Bone marrow (tissue), 2 donors: ENCODE data around the gene CDT1.
"Not testable (repeated sequence)": the region's sequence is repeated elsewhere in the genome, so short reads cannot be mapped to it uniquely, and the experiment has no call there.

Experiments used
- DNase-seq, 2 donors: peaks; one replicate each; lab custom pipeline; 2025; lab: John Stamatoyannopoulos, UW

Gene CDT1

DNA sequence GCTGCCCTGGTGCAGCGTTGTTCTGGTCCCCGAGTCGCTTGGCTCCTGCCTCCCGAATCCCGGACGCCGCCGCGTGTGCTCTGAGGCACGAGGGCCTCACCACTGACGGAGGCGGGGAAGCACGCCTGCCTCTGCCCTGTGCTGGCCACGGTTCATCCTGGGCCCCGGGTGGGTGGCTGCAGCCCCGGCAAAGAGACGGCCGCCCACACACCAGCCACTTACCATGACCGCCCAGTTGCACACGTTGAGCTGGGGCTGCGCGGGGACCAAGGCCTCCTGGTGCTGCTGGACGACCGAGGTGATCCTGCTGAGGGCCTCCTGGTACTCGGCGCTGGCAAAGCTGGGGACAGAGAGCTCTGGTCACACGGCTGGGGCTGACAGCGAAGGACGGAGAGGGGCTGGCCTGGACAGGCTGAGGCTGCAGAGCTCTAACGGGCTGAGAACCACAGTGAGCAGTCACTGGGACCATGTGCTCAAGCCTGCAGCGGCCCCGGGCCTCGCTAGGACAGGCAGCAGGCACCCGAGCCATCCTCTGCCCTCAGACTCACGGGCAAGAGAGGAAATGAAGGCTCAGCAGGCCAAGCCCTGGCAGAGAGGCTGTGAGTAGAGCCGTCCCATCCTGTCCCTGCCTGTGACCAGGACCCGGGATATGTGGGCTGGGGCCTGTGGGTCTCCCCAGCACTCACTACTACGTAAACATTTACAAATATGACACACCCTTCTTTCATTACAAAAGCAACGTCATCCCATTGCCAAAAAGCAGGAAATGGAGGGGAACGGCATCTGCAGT, 14.4 kb downstream of the CDT1 start:
- no peak for DNase-seq

DNA sequence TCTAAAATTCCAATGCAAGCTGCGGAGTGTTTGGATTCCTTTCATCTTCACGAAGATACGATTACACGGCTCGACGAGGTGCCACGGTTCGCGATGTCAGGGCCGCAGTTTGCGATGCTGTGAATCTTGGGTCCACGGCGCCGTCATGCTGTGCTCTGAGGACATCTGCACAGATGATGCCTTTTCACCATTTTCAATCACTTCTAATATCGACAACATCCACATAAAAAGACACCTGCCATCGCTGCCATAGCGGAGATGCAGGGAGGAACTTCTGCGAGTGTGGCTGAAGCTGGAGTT, 14.9 kb downstream of the CDT1 start:
- DNase-seq: no peak

DNA sequence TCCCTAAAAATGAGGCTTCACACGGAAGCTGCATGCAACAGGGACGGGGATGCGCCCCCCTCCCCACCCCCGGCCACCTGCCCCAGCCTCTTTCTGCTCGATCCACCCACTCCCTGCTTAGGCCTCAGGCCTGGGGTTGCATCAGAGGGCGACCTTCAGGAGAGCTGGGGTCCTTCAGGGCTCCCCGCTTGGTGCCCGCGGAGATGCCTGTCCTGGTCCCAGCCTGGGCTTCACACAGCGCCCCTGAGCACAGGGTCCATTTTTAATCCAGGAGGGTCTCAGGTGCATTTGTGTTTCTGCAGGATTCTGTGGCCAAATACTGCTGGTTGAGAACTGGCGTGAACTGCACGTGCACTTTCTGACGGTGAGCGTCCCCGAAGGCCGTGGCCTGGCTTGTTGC, 15.5 kb downstream of the CDT1 start:
- DNase-seq: no peak

DNA sequence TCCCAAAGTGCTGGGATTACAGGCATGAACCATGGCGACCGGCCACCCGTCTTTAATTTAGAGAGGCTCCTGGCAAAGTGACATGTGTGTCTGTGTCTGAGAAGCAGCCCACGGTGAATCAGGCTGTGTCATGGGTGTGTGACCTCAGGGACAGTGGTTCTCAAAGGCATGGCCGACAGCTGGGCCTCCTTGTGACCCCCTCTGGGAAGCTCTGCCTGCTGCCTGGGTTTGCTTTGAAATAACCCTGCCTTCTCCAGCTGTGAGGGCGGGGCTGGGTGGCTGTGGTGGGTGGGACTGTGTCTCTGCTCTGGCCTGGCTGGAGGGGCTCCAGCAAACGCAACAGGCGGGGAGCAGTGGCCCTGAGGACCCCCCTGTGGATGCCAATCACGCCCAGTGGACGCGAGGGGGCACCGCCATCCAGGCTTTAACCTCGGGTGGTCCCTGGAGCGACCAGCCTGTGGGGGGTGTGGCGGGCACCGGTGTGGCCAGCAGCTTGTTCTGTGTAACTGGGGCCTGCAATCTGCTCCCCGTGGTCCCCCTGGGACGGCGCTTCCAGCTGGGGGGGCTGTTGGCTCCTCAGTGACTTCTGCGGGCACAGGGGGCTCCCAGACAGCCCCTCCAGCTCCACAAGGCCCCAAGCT, 16.9 kb downstream of the CDT1 start:
- no peak for DNase-seq

DNA sequence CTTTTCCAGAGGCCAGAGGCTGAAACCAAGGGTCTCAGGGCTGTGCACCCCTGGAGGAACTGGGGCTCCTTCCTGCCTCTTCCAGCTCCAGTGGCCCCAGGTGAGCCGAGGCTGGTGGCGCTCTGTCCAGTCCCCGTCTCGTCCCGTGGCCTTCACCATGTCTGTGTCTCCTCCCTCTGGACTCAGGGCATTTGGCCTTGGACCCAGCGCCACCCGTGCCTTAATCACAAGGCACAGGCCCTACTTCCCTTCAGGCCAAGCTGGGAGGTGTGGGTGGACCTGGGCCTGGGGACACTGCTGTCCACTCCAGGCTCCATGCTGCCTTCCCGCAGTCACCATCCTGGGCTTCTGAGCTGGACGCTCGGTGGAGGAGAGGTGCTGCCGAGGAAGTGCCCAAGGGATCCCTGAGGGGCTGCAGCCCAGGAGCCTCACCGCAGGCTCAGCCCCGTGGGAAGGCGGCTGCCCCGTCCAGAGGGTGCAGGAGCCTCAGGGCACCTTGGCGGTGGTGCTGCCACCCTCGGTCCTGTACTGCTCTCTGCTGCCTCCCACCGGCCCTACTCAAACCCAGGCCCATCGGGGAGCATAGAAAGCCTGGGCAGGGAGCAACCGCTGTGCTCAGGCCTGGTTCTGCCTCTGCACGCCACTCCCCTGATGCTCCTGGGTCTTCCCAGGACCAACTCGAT, 17.7 kb downstream of the CDT1 start:
- no peak for DNase-seq

DNA sequence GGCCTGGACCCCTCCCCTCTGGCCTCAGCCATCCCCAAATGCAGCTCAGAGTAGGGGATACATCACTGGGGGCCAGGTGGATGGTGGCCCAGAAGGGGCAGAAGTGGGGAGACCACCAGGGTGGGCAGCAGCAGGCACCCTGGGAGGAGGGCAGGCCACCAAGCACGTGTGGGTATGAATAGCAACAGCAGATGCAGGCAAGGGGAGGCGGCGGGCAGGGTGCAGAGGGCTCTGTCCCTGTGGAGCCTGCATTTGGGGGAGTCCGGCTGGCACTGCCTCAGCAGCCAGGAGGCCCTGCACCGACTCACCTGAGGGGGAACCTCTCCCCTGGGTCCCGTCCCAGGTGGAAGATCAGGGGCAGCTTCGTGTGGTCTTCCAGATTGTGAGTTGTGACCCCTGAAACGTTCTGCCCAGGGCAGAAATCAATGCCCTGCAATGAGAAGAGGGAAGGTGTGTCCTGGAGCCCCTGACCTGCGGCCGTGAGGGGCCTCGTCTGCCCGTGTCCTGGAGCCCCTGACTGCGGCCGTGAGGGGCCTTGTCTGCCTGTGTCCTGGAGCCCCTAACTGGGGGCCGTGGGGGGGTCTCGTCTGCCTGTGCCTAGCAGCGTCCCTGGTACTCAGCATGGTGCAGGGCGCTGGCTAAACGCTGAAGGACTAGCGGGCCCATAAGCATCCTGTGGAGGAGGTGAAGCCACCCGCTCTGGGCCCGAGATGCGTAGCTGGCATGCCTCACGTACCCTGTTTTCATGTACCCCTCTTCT, 18.9 kb downstream of the CDT1 start:
- DNase-seq: no peak

DNA sequence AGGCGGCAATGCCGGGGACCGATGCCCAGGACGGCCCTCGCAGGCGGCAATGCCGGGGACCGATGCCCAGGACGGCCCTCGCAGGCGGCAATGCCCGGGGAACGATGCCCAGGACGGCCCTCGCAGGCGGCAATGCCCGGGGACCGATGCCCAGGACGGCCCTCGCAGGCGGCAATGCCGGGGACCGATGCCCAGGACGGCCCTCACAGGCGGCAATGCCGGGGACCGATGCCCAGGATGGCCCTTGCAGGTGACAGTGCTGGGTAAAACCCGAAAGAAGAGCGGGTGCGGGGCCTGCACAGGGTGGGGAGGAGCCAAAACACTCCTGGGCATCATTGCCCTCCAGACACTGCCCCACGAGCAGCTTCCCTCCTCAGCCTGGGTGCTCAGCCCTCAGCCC, 20.1 kb downstream of the CDT1 start:
- DNase-seq: not testable (repeated sequence)

DNA sequence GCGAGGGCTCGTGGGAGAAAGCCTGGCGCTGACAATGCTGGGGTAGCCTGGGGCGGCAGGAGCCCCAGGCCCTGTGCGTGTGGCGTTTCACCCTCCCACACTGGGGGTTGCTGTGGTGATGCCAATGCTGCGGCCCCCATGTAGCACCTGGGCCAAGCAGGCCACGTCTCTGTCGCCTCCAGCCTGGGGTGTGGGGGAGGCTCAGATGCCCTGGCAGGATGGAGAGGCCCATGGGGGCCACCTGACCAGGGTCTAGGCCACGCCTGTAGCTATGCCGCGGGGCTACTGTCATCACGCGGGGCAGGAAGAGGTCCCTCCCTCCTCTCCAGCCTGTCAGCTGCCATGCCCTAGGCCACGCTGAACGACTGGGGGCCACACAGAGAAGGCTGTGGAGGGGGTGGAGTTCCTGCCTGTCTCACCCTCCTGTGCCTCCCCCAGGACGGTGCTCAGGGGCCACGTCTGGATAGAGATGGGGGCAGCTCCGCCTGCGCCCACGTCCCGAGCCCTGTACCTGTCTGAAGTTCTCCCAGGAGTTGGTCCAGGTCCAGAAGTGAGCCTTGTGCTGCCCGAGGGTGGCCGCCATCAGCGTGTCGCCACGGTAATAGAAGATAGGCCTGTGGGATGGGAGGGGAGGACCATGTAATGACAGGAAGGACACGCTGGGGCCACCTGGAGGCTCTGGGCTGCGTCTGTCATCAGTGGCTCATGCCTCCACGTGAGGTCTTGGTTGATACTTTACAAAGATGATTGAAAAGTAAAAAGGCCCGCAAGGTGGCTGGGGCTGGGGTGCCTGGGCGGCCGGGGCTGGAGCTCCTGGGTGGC, 20.9 kb downstream of the CDT1 start:
- DNase-seq: no peak

DNA sequence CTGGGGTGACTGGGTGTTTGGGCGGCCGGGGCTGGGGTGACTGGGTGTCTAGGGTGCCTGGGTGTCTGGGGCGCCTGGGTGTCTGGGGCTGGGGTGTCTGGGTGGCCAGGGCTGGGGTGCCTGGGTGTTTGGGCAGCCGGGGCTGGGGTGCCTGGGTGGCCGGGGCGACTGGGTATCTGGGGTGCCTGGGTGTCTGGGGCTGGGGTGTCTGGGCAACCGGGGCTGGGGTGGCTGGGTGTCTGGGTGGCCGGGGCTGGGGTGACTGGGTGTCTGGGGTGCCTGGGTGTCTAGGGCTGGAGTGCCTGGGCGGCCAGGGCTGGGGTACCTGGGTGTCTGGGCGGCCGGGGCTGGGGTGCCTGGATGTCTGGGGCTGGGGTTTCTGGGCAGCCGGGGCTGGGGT, 21.6 kb downstream of the CDT1 start:
- DNase-seq: no peak

DNA sequence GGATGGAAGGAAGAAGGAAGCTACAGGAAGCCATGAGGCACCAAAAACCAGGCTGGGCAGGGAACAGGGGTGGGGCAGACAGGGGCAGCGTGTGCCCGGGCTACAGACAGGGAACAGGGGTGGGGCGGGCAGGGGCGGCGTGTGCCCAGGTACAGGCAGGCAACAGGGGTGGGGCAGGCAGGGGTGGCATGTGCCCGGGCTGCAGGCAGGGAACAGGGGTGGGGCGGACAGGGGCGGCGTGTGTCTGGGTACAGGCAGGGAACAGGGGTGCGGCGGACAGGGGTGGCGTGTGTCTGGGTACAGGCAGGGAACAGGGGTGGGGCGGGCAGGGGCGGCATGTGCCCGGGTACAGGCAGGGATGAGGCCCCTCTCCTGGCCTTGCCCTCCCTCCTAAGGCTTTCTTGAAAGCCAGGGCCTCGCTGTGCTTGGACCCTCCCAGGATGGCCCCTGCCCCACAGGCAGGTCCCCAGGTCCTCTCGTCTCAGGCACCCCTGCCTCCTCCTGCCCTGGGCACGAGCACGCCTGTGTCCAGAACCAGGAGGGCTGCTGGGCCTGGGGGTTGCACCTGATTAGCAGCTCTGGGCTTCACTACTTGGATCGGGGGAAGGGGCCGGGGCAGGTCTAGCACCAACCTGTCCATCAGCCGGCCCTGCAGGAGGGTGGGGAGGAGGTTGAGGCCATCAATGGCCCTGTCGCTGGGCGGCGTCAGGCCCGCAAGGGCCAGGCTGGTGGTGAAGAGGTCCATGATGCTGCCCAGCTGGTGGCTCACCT, 22.7 kb downstream of the CDT1 start:
- no peak for DNase-seq

DNA sequence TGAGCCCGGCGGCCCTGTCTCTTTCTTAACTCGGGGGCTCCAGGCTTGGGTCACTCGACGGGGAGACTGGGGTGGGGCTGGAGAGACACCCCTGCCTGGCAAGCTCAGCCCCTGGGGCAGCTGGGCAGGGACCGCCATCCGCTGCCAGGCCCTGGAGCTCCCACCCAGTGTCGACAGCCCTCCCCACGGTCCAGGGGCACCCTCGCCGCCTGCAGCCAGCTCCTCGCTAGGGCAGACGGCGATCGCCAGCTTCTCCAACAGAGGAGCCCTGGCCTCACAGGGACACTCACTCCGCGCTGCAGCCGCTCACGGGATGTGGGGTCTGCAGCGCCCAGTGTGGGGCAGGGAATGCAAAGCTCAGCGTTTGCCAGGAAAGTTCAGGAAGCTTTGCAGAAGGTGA, 24.1 kb downstream of the CDT1 start:
- no peak for DNase-seq

DNA sequence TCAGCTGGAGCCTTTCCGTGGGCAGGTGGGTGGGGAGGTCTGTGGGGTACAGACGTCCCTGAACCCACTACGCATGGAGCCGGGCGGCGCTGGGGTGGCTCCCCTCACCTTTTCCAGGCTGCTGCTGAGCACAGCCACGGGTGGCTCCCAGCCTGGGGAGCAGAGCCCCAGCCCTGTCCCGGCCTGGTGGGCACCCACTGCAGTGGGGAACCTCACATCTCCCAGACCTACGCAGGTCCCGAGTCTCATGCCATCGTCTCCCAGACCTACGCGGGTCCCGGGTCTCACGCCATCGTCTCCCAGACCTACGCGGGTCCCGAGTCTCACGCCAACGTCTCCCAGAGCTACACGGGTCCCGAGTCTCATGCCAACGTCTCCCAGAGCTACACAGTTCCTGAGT, 25.1 kb downstream of the CDT1 start:
- DNase-seq: no peak

DNA sequence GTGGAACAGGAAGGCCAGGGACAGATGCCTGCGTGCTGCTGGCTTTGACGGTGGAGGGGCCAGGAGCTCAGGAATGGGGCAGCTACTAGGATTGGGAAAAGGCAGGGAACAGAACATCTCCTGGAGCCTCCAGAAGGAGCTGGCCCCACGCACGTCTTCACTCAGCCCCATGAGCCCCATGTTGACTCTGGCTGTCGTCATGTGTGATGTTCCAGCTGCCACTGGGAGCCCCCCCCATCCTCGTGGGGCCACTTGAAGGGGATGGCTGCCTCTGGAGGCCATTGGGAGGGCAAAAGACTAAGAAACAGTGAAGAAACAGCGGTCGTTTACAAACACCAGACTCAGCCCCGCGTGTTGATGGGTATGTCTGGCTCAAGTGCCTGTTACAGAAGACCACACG, 26.7 kb downstream of the CDT1 start:
- no peak for DNase-seq

DNA sequence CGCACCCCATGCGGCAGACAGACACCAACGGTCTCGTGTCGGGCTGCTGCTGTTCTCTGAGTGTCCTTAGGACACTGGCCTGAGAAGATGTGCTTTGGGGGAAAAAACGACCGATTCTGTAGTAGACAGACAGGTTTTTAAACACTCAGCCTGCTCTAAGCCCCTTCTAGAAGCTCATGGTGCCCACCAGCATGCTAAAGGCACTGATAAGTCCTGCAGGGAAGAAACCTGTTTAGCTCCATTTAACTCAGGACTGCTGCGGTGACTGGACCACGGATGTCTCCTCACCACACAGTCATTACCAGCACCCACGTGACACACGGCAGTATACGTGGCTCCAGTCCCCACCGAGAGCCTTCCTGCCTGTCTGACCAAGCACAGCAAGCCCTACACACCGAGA, 27.2 kb downstream of the CDT1 start:
- DNase-seq: no peak

DNA sequence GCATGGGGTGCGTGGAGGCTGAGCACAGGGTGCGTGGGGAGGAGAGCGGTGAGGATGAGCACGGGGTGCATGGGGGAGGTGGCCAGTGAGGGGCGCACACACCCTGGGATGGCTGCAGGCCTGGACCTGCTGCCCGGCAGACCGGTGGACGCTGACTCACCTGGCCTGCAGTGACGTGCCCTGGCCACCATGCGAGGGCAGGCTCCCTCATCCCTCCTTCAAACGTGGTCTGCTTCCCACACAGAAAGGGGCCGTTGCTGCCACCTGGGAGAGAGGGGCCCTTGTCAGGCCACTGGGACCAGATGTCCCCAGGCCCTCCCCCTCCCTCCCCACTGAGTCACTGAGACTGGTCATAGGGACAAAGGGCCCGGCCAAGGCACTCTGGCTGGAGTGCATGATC, 28.2 kb downstream of the CDT1 start:
- DNase-seq: no peak

DNA sequence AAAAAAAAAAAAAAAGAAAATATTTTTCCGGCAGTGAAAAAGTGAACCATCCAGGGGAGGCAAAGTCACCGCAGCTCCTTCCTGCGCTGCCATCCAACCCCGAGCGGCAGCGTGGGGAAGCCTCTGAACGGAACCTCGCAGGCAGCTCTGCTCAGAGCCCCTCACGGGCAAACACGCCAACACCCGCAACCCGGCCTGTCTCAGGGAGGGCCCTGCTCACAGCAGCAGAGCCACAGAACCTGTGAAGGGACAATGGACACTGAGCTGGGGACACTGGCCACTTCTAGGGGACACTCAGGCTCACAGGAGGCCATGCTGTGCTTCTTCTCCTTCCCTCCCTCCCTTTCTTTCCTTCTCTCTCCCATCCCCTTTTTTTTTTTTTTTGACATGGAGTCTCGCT, 29.5 kb downstream of the CDT1 start:
- no peak for DNase-seq

DNA sequence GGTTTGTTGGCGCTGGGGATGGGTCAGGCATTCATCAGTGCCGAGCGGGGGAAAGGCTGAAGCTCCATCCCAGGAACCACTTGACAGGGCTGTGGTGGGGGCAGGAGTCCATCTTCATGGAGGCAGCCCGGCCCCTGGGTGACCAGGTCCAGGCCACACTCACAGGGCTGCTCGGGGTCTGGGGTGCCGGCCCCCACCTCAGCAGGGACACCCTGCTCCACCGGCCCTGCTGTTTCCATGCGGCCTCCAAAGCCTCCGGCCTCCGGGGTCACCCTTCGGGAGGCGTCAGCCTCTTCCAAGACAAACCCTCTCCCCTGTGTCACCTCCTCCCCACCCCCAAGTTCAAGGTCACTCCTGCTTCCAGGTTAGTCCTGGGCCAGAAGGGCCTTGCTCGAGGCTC, 31.1 kb downstream of the CDT1 start:
- no peak for DNase-seq

DNA sequence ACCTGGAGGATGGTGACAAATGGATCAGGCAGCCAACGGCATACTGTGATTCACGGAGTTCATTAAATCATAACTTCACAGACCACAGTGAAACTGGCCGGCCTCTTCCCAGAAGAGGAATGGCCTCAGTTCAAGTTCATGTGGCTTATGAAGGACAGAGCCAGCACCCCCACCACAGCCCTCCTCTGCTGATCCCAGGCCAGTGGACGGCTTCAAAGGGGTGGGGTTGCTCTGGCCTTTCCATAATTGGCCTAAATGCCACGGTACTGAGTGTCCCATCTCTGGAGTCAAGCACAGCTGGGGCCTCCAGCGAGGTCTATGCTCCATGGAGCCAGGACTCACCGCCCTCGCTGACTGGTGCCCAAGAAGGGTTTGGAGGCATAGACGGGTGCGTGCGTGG, 31.8 kb downstream of the CDT1 start:
- no peak for DNase-seq

DNA sequence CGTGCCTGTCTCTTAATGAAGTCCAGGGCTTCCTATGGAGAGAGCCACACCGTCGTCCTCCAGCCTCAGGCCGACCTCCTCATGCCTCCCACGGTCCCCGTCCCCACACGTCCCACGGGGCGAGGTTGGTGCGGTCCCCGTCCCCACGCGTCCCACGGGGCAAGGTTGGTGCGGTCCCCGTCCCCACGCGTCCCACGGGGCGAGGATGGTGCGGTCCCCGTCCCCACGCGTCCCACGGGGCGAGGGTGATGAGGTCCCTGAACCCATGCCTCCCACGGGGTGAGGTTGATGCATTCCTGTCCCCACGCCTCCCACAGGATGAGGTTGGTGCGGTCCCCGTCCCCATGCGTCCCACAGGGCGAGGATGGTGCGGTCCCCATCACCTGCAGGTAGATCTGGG, 32.2 kb downstream of the CDT1 start:
- DNase-seq: no peak

DNA sequence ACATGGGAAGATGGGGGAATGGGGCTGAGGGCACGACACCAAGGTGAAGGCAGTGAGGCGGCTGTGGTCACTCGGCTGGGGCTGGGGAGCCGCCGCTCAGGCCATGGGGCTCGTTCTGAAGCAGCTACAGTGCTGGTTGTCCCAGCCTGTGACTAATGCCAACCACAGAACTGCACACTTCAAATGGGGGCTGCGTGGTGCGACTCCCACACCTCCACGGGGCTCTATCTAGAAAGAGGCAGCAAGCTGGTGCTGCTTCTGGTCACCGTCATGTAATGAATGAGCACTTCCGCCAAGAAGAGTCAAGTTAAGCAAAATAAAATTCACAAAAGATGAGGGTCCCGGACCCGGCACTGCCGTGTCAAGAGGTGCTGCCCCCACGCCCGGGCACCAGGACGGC, 33.2 kb downstream of the CDT1 start:
- no peak for DNase-seq

DNA sequence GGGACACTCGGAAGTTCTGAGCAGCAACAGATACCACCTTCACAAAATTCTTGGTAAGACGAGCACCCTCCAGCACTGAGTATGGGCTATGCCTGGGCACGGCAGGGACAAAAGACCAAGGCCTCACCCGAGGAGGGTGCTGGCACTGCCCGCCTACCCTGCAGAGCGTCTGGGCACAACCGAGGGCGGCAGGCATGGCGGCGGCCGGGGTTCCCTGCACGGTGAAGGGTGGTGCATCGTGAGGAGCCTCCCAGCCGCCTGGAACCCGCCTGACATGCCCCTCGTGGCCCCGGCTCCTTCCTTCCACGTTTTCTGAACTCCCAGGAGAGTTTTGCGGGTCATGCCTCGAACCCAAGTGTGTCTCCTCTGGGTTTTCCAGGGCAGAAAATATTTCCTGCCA, 34.2 kb downstream of the CDT1 start:
- DNase-seq: no peak
